OCI-LY7 (cell line): Measurements from ENCODE around the gene ATXN7L3. TPM values are rescaled to one million over a fixed set of nuclear protein-coding genes. Genes with fewer than 3 reads are reported as not detected.

Source experiments
- BruUV-seq: library from RNA; stranded (reverse); fragments of 400-500 nt; replicated peaks from 2 replicates; lab custom pipeline; 2021; lab: Mats Ljungman, UMichigan
- CTCF ChIA-PET: fragments of 300-600 bp; sonication (Branson Sonifier 250); formaldehyde crosslinking; loops from one replicate; lab custom pipeline; 2022; ENCODE audit warnings: antibody characterized with exemption; ENCODE audit not compliant: unreplicated experiment; lab: Charles Lee
- POLR2A ChIA-PET: fragments of 300-600 bp; sonication (Branson Sonifier 250); formaldehyde crosslinking; loops from one replicate; lab custom pipeline; 2022; ENCODE audit warnings: antibody characterized with exemption; lab: Charles Lee
- DNase-seq: peaks from one replicate; pipeline ENCODE4 v3.0.0-alpha.2; 2015; ENCODE audit warnings: low spot score
- H2AFZ ChIP-seq: fragments of 200-600 bp; sonication (generic), shearing (Covaris generic); 2 replicates; pipeline ENCODE4 v1.6.1; 2014; ENCODE audit warnings: mild to moderate bottlenecking, antibody characterized with exemption, low read length, moderate library complexity
- H3K27ac ChIP-seq: fragments of 200-600 bp; sonication (generic); 2 replicates; pipeline ENCODE4 v1.5.1; 2014; ENCODE audit warnings: mixed run types, low read depth, mild to moderate bottlenecking, moderate library complexity, low read length, inconsistent platforms; ENCODE audit not compliant: poor library complexity, severe bottlenecking
- H3K36me3 ChIP-seq: fragments of 200-600 bp; sonication (generic); 2 replicates; pipeline ENCODE4 v1.6.1; 2014; ENCODE audit warnings: mild to moderate bottlenecking, antibody characterized with exemption, low read length, moderate library complexity, mixed read lengths; ENCODE audit not compliant: insufficient read depth
- H3K4me1 ChIP-seq: fragments of 200-600 bp; sonication (generic); 2 replicates; pipeline ENCODE4 v1.5.1; 2014; ENCODE audit warnings: mild to moderate bottlenecking, low read length; ENCODE audit not compliant: insufficient read depth, poor library complexity, severe bottlenecking
- H3K4me2 ChIP-seq: fragments of 200-600 bp; sonication (generic); 2 replicates; pipeline ENCODE4 v1.6.1; 2014; ENCODE audit warnings: mild to moderate bottlenecking, low read length
- H3K4me3 ChIP-seq: fragments of 200-600 bp; sonication (generic); 2 replicates; pipeline ENCODE4 v1.5.1; 2014; ENCODE audit warnings: mild to moderate bottlenecking, low read depth, low read length; ENCODE audit not compliant: poor library complexity, severe bottlenecking
- H3K79me2 ChIP-seq: fragments of 200-600 bp; sonication (generic); 2 replicates; pipeline ENCODE4 v1.6.1; 2016; ENCODE audit warnings: low read depth, mild to moderate bottlenecking, low read length, moderate library complexity, mixed read lengths; ENCODE audit not compliant: insufficient read depth
- H3K9me2 ChIP-seq: fragments of 200-600 bp; sonication (generic); 2 replicates; pipeline ENCODE4 v1.6.1; 2016; ENCODE audit warnings: mild to moderate bottlenecking, low read length, mixed read lengths; ENCODE audit not compliant: insufficient read depth
- H3K9me3 ChIP-seq: fragments of 200-600 bp; sonication (generic); 2 replicates; pipeline ENCODE4 v1.6.1; 2014; ENCODE audit warnings: mild to moderate bottlenecking, mixed run types, low read length, mixed read lengths
- H4K20me1 ChIP-seq: fragments of 200-600 bp; sonication (generic); 2 replicates; pipeline ENCODE4 v1.6.1; 2014; ENCODE audit warnings: mild to moderate bottlenecking, antibody characterized with exemption, low read length, moderate library complexity, mixed read lengths; ENCODE audit not compliant: insufficient read depth
- CTCF ChIP-seq: fragments of 200-600 bp; sonication (generic); conservative IDR thresholded peaks from 2 replicates; pipeline ENCODE4 v1.5.1; 2014; ENCODE audit warnings: mild to moderate bottlenecking, antibody characterized with exemption, low read length, moderate library complexity, mixed read lengths
- EZH2phosphoT487 ChIP-seq: fragments of 200-600 bp; sonication (generic); IDR thresholded peaks from 2 replicates; pipeline ENCODE4 v1.6.1; 2018; ENCODE audit warnings: low read depth, borderline replicate concordance, mild to moderate bottlenecking, mixed run types, antibody characterized with exemption, low read length, moderate library complexity, mixed read lengths
- intact Hi-C: fragments of 100-400 bp; cut with micrococcal nuclease; formaldehyde crosslinking; loops from one replicate; pipeline ENCODE4 v1.10.0; 2022; ENCODE audit not compliant: unreplicated experiment
- total RNA-seq, 2 experiments: library from RNA; depleted of rRNA in 1 of 2; stranded (reverse); fragments of >200 nt in 1 of 2; shearing (Covaris generic) in 1 of 2; gene quantifications; 2 replicates each; pipeline ENCODE4 v1.2.3, GENCODE V29; 2014 to 2022

The ATXN7L3 gene
- total RNA-seq, 2 experiments from 2014 or later, result 57.7 to 106 TPM

GRCh38 chr17:44187131-44187899 is 12.4 kb downstream of the ATXN7L3 start:
- H2AFZ ChIP-seq, result peak overlapping the region; percentile 70
- H3K4me3 ChIP-seq, result peak overlapping the region; percentile 76
- TF ChIP-seq EZH2phosphoT487, result no peak
- no peak for TF ChIP-seq CTCF
- intact Hi-C loops, result loop anchor here (5.0 kb wide), 2 partner anchors 45 to 115 kb away; partner anchors contain the start of genes G6PC3 and HROB
- no peak for DNase-seq
- peaks cover 18% of the 10 kb centered on the region for H4K20me1 ChIP-seq
- H3K27ac ChIP-seq, result peak overlapping the region; percentile 68
- no TSS peak for BruUV-seq
- peaks cover 26% of the 10 kb centered on the region for H3K4me1 ChIP-seq
- peaks cover 48% of the 10 kb centered on the region for H3K36me3 ChIP-seq
- POLR2A ChIA-PET, result interaction anchor here (1.1 kb wide), 1 partner anchor 32 kb away, joined by 3 read pairs; no protein-coding TSS in a partner anchor
- H3K9me2 ChIP-seq, result no peaks in the 10 kb centered on the region
- CTCF ChIA-PET, result interaction anchor here (1.0 to 1.9 kb wide), 2 partner anchors 11 to 16 kb away, joined by 3 to 5 read pairs; no protein-coding TSS in a partner anchor
- H3K4me2 ChIP-seq, result peak overlapping the region; percentile 90
- peaks cover 50% of the 10 kb centered on the region for H3K79me2 ChIP-seq
- no peaks in the 10 kb centered on the region for H3K9me3 ChIP-seq

- H3K9me2 ChIP-seq, result no peaks in the 10 kb centered on the region
- CTCF ChIA-PET, result interaction anchor here (1.0 to 1.9 kb wide), 2 partner anchors 11 to 17 kb away, joined by 3 to 5 read pairs; no protein-coding TSS in a partner anchor
- H3K4me1 ChIP-seq, result peaks cover 26% of the 10 kb centered on the region
- peaks cover 57% of the 10 kb centered on the region for H3K79me2 ChIP-seq
- intact Hi-C loops, result loop anchor here (1.0 to 5.0 kb wide), 3 partner anchors 44 to 114 kb away; partner anchors contain the start of genes G6PC3, HDAC5 and HROB
- peak within 1 kb of the TSS; percentile 70 for H2AFZ ChIP-seq
- H3K27ac ChIP-seq, result peak within 1 kb of the TSS; percentile 68
- BruUV-seq, result TSS peak; percentile 72
- peak within 1 kb of the TSS; percentile 76 for H3K4me3 ChIP-seq
- POLR2A ChIA-PET, result interaction anchor here (0.7 to 1.7 kb wide), 7 partner anchors 11 to 1965 kb away, joined by 3 to 7 read pairs (median 3); no protein-coding TSS in a partner anchor
- TF ChIP-seq CTCF (no peak), EZH2phosphoT487 (no peak)
- no peaks in the 10 kb centered on the region for H3K9me3 ChIP-seq
- peaks cover 18% of the 10 kb centered on the region for H4K20me1 ChIP-seq
- peak; percentile 100 for DNase-seq
- peaks cover 49% of the 10 kb centered on the region for H3K36me3 ChIP-seq
- H3K4me2 ChIP-seq, result peak within 1 kb of the TSS; percentile 96
Measured at GRCh38 chr17:44186307-44187130, 13.2 kb downstream of the ATXN7L3 start, which contains the start of gene TMUB2. TMUB2 (plus strand) TSS chr17:44186972; CDS start chr17:44187709, 737 bp downstream.
